Activated CD4-positive, alpha-beta T cell treated with anti-CD3 and anti-CD28 coated beads, Interleukin-2, amount 50 U/mL, for 48 hours (primary cell): ENCODE results near the gene RPL35.

Source experiments
- DNase-seq, 2 experiments: peaks; one replicate each; pipeline ENCODE4 v3.0.0-alpha.2; 2020

Gene RPL35

GRCh38 chr9:124815601-124816000 is 46.2 kb downstream of the RPL35 start:
- DNase-seq: no peak

- DNase-seq: no peak
These were observed 47.6 kb downstream of the RPL35 start for GRCh38 chr9:124814164-124814535.

- no peak for DNase-seq
These were observed 48.1 kb downstream of the RPL35 start for GRCh38 chr9:124813501-124814163.

GRCh38 chr9:124813041-124813440 is 48.7 kb downstream of the RPL35 start:
- DNase-seq: no peak

- peak in 1 of 2 experiments; percentile 6 for DNase-seq
These were observed 49.3 kb downstream of the RPL35 start for GRCh38 chr9:124812441-124812876.

- DNase-seq: no peak
These were observed 50.9 kb downstream of the RPL35 start for GRCh38 chr9:124810663-124811355.

- DNase-seq: no peak
These were observed 51.8 kb downstream of the RPL35 start for GRCh38 chr9:124809741-124810500.

- DNase-seq: no peak
These were observed 52.5 kb downstream of the RPL35 start for GRCh38 chr9:124809211-124809610.

GRCh38 chr9:124808246-124808956 is 53.4 kb downstream of the RPL35 start:
- no peak for DNase-seq
